MM.1S (cell line): ENCODE results near the gene THEM4.

Source experiments
- DNase-seq: peaks from one replicate; pipeline ENCODE4 v3.0.0-alpha.2; 2015
- H2AFZ ChIP-seq: fragments of 300-600 bp; sonication (generic); 2 replicates; pipeline ENCODE4 v1.6.0; 2016; ENCODE audit warnings: antibody characterized with exemption, low read length
- H3F3A ChIP-seq: fragments of 300-600 bp; sonication (generic); 2 replicates; pipeline ENCODE4 v1.6.1; 2016; ENCODE audit warnings: mild to moderate bottlenecking, antibody characterized with exemption, low read length, moderate library complexity, mixed read lengths; ENCODE audit not compliant: insufficient read depth
- H3K27ac ChIP-seq: fragments of 300-600 bp; sonication (generic); 2 replicates; pipeline ENCODE4 v1.5.1; 2016; ENCODE audit warnings: mild to moderate bottlenecking, low read length
- H3K27me3 ChIP-seq: fragments of 300-600 bp; sonication (generic); replicated peaks from 2 replicates; pipeline ENCODE4 v1.6.0; 2016; ENCODE audit warnings: low read length; ENCODE audit not compliant: insufficient read depth
- H3K36me3 ChIP-seq: fragments of 300-600 bp; sonication (generic); replicated peaks from 2 replicates; pipeline ENCODE4 v1.6.1; 2016; ENCODE audit warnings: mild to moderate bottlenecking, low read length, mixed read lengths; ENCODE audit not compliant: insufficient read depth
- H3K4me1 ChIP-seq: fragments of 300-600 bp; sonication (generic); 2 replicates; pipeline ENCODE4 v1.6.1; 2016; ENCODE audit warnings: low read length, mixed read lengths
- H3K4me2 ChIP-seq: fragments of 300-600 bp; sonication (generic); 2 replicates; pipeline ENCODE4 v1.6.0; 2016; ENCODE audit warnings: low read depth, low read length
- H3K4me3 ChIP-seq: fragments of 300-600 bp; sonication (generic); 2 replicates; pipeline ENCODE4 v1.5.1; 2016; ENCODE audit warnings: low read length, mixed read lengths
- H3K79me2 ChIP-seq: fragments of 300-600 bp; sonication (generic); 2 replicates; pipeline ENCODE4 v1.6.1; 2016; ENCODE audit warnings: mixed run types, low read length, mixed read lengths
- H3K9ac ChIP-seq: fragments of 300-600 bp; sonication (generic); 2 replicates; pipeline ENCODE4 v1.6.1; 2016; ENCODE audit warnings: low read length, mixed read lengths
- H3K9me2 ChIP-seq: fragments of 300-600 bp; sonication (generic); replicated peaks from 2 replicates; pipeline ENCODE4 v1.6.1; 2016; ENCODE audit warnings: mild to moderate bottlenecking, low read length, mixed read lengths; ENCODE audit not compliant: insufficient read depth
- H3K9me3 ChIP-seq: fragments of 300-600 bp; sonication (generic); replicated peaks from 2 replicates; pipeline ENCODE4 v1.6.1; 2016; ENCODE audit warnings: mild to moderate bottlenecking, low read length, mixed read lengths; ENCODE audit not compliant: insufficient read depth
- H4K20me1 ChIP-seq: fragments of 300-600 bp; sonication (generic); 2 replicates; pipeline ENCODE4 v1.6.1; 2016; ENCODE audit warnings: mild to moderate bottlenecking, low read length, moderate library complexity, mixed read lengths; ENCODE audit not compliant: insufficient read depth
- CTCF ChIP-seq: fragments of 300-600 bp; sonication (generic); IDR thresholded peaks from 2 replicates; pipeline ENCODE4 v1.5.1; 2016; ENCODE audit warnings: antibody characterized with exemption, low read length, mixed read lengths
- EZH2 ChIP-seq: fragments of 300-600 bp; sonication (generic); optimal IDR thresholded peaks from 2 replicates; pipeline ENCODE3; 2017; ENCODE audit warnings: low read depth, mild to moderate bottlenecking, antibody characterized with exemption, low read length, mixed read lengths
- EZH2phosphoT487 ChIP-seq: fragments of 300-600 bp; sonication (generic); IDR thresholded peaks from 2 replicates; pipeline ENCODE4 v1.6.1; 2018; ENCODE audit warnings: antibody characterized with exemption, low read length

THEM4 gene

GRCh38 chr1:151944857-151945575, 35.7 kb upstream of the THEM4 start:
- Histone ChIP-seq H3K79me2 (no peaks in the 10 kb centered on the region), H3K36me3 (no peaks in the 10 kb centered on the region), H3K9me3 (no peaks in the 10 kb centered on the region), H3K27ac (no peak overlapping the region), H2AFZ (0 out of 2 replicates have a peak overlapping the region, but pooled peaks have one; percentile 0), H3K4me3 (no peak overlapping the region), H3K27me3 (no peaks in the 10 kb centered on the region), H3K9ac (no peak overlapping the region), H3K4me1 (0 out of 2 replicates have a peak, but pooled peaks cover 9% of the 10 kb centered on the region), H4K20me1 (no peaks in the 10 kb centered on the region), H3F3A (no peaks in the 10 kb centered on the region), H3K4me2 (0 out of 2 replicates have a peak overlapping the region, but pooled peaks have one; percentile 0), H3K9me2 (no peaks in the 10 kb centered on the region)
- DNase-seq = no peak
- no peak for TF ChIP-seq EZH2
- no peak for TF ChIP-seq CTCF
- no peak for TF ChIP-seq EZH2phosphoT487

GRCh38 chr1:151944126-151944856, 35.0 kb upstream of the THEM4 start:
- H4K20me1 ChIP-seq = no peaks in the 10 kb centered on the region
- H3K27me3 ChIP-seq = no peaks in the 10 kb centered on the region
- no peaks in the 10 kb centered on the region for H3F3A ChIP-seq
- H2AFZ ChIP-seq = no peak overlapping the region; the same call in 1 of the 2 replicates
- no peak overlapping the region for H3K4me2 ChIP-seq
- no peaks in the 10 kb centered on the region for H3K9me3 ChIP-seq
- no peak overlapping the region for H3K27ac ChIP-seq
- no peaks in the 10 kb centered on the region for H3K36me3 ChIP-seq
- no peak overlapping the region for H3K4me3 ChIP-seq
- DNase-seq = no peak
- no peaks in the 10 kb centered on the region for H3K79me2 ChIP-seq
- 0 out of 2 replicates have a peak, but pooled peaks cover 9% of the 10 kb centered on the region for H3K4me1 ChIP-seq
- no peaks in the 10 kb centered on the region for H3K9me2 ChIP-seq
- no peak for TF ChIP-seq EZH2phosphoT487
- TF ChIP-seq EZH2 = no peak
- no peak for TF ChIP-seq CTCF
- no peak overlapping the region for H3K9ac ChIP-seq

- no peak overlapping the region for H3K4me2 ChIP-seq
- H3K27me3 ChIP-seq = no peaks in the 10 kb centered on the region
- TF ChIP-seq CTCF (no peak), EZH2 (no peak), EZH2phosphoT487 (no peak)
- no peak for DNase-seq
- H3K9me2 ChIP-seq = no peaks in the 10 kb centered on the region
- H3K79me2 ChIP-seq = no peaks in the 10 kb centered on the region
- no peak overlapping the region for H2AFZ ChIP-seq
- H4K20me1 ChIP-seq = no peaks in the 10 kb centered on the region
- no peaks in the 10 kb centered on the region for H3K9me3 ChIP-seq
- no peaks in the 10 kb centered on the region for H3F3A ChIP-seq
- no peak overlapping the region for H3K9ac ChIP-seq
- H3K27ac ChIP-seq = no peak overlapping the region
- H3K36me3 ChIP-seq = no peaks in the 10 kb centered on the region
- H3K4me3 ChIP-seq = no peak overlapping the region
- H3K4me1 ChIP-seq = 0 out of 2 replicates have a peak, but pooled peaks cover 9% of the 10 kb centered on the region
These were observed 34.3 kb upstream of the THEM4 start for GRCh38 chr1:151943591-151943990.
